GM19023 (cell line): ENCODE results near the gene POLD3.

Source experiments
- ATAC-seq: cut with Tn5 transposase; IDR thresholded peaks from one replicate; pipeline ENCODE4 v1.9.1; 2021; ENCODE audit warnings: mild to moderate bottlenecking, moderate library complexity; ENCODE audit not compliant: unreplicated experiment

Gene POLD3

DNA sequence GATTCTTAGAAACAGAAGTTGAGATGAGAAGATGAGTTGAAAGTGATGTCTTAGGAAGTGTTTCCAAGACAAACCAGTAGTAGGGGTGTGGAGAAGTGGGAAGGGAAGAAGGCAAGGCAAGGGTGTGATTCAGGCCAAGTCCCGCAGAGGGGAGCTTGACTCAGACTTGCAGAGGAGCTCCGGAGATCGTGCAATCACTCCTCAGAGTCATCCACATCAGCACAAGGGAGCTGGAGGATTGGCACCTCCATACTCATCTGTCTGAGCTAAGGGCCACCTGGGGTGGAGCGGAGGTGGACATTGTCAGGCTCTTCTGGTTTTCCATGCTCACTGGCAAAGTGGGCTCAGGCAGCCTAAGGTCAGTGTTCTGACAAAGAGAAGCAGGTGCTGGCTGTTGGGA is 94.4 kb downstream of the POLD3 start:
- ATAC-seq, result no peak

DNA sequence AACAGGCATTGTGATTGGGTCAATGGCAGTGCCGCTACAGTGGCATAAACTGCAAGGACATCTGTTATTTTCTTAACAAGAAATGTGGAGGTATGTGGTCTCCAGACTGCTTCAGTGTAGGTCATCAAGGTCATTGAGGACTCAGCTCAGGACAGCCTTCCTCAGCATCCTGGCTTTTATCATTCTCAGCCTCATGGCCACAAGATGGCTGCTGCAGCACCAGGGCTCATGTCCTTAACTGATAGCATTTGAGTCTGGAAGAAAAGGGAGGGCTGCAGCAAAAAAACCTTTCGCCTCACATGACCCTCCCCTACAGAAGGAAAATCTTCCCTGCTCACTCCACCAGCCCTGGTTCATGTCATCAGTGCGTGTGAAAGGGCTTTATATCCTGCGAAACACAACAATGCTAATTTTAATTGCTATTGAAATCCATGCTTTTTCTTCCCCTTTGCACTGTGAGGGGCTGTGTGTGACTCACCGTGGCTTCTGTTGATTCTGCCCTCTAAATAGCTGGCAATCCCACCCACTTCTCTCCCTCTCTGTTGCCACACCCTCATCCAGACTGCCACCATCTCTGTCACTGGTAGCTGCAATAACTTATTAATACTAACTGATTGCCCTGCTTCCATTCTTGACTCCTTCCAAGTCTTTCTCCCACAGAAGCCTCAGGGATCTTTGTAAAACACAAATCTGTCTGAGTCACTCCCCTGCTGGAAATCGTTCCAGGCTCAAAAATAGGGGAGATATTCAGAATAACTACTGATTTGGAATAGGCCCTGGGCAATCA is 95.0 kb downstream of the POLD3 start:
- no peak for ATAC-seq

DNA sequence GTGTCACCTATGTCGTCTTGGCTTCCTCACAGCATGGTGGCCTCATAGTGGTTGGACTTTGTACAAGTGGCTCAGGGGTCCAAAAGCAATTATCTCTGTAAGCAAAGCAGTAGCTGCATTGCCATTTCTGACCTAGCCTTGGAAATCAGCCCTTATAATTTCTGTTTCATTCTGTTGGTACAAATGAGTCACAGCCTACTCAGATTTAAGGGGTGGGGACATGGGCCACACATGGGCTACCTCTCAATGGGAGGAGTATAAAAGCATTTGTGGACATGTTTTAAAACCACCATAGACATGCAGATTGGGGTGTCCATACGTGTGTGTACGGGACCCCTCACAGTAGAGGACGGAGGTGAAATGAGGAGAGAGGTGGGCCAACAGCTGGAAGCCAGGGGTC is 97.3 kb downstream of the POLD3 start:
- no peak for ATAC-seq

DNA sequence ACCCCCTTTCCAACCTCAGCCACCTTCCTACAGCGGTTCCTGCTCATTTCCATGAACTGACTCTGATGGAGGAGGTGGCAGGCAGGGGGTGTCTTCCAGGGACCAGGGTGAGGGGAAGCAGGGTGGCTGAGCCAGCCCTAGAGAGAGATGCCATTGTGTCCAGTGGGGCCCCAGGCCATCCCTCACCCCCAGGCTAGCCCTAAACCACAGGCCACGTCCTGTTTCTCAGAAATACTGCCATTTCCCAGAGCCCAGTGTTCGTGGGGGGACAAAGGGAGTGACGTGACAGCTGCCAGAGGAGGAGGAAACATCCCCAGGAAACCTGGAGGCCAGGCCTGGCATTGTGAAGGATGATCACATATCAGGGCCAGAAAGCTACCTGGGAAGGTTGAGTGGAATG is 99.4 kb downstream of the POLD3 start:
- ATAC-seq, result no peak
